ENCODE results near the gene EMC9. TPM values are rescaled to one million over a fixed set of nuclear protein-coding genes. Genes with fewer than 3 reads are reported as not detected.

EMC9 gene
- total and polyA plus RNA-seq, 2 of the 8 experiments (the other 6 are each of a cell fraction or from before 2014, with no cell fraction given), result 38.4 to 47.2 TPM

DNA sequence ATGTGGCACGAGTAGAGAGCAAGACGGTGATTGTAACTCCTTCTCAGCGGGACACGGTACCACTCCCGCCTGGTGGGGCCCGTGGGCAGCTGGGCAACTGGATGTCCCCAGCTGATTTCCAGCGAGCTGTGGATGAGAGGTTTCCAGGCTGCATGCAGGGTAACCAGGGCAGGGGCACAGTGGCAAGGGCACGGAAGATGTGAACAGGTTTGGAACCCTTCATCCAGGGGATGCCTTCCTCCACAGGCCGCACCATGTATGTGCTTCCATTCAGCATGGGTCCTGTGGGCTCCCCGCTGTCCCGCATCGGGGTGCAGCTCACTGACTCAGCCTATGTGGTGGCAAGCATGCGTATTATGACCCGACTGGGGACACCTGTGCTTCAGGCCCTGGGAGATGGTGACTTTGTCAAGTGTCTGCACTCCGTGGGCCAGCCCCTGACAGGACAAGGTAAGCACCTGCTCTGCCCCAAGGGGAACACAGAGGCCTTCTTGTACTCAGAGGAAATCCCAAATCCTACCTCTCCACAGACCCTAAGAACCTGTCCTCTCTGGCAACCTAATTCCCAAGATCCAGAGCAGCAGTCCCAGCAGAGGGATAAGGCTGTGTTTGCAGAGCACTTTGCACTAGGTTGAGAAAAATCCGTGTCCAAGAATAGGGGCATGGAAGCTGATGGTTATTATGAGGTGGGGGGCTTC is 43.0 kb downstream of the EMC9 start:
- no peak for FAIRE-seq
- Histone ChIP-seq H3K56ac (replicated peaks; ENCODE audit: insufficient read length, low read depth, low read length) (no peak overlapping the region), H4K91ac (replicated peaks; ENCODE audit: insufficient read length, low read length) (no peak overlapping the region), H3K23ac (ENCODE audit: insufficient read length) (no peak overlapping the region), H2BK120ac (replicated peaks; ENCODE audit: low read depth, low read length) (no peak overlapping the region), H3K14ac (ENCODE audit: insufficient read length) (no peak overlapping the region), H2AFZ (ENCODE audit: low read length) (no peak overlapping the region), H3K27me3 (replicated peaks in 1 of 4; ENCODE audit: control insufficient read depth in 3 of 4, extremely low read depth in 1 of 4, insufficient read depth in 3 of 4, low read length in 3 of 4) (no peaks in the 10 kb centered on the region), H2AK5ac (ENCODE audit: low read depth, low read length) (no peak overlapping the region), H3K79me2 (ENCODE audit: control insufficient read depth in 1 of 2, insufficient read depth in 2 of 2, low read length in 2 of 2) (peaks cover 0 to 21% of the 10 kb centered on the region in 2 experiments; a peak in 2 of 4 replicates), H4K8ac (ENCODE audit: extremely low read depth, insufficient read depth, low read length) (peak overlapping the region; percentile 45), H3K9me3 (ENCODE audit: insufficient read depth in 2 of 2, low read depth in 1 of 2, low read length in 1 of 2) (no peaks in the 10 kb centered on the region; a peak in 1 of 4 replicates), H3K4ac (replicated peaks; ENCODE audit: insufficient read length, low read depth, low read length) (no peak overlapping the region), H3K4me3 (ENCODE audit: extremely low read depth in 1 of 4, insufficient read depth in 2 of 4, low read depth in 3 of 4, low read length in 4 of 4) (no peak overlapping the region), H3K18ac (ENCODE audit: extremely low read depth, low read length) (no peak overlapping the region), H2BK5ac (ENCODE audit: low read depth, low read length) (no peak overlapping the region), H3K9ac (replicated peaks in 1 of 4; ENCODE audit: extremely low read depth in 1 of 4, low read depth in 3 of 4, low read length in 3 of 4) (no peak overlapping the region), H4K5ac (ENCODE audit: insufficient read length, low read depth, low read length) (no peak overlapping the region), H3K4me1 (replicated peaks in 1 of 4; ENCODE audit: control insufficient read depth in 3 of 4, insufficient read depth in 4 of 4, low read length in 3 of 4) (peaks cover 4 to 13% (median 7%) of the 10 kb centered on the region in 4 experiments), H3K79me1 (ENCODE audit: low read depth, low read length) (peaks cover 5% of the 10 kb centered on the region), H2BK12ac (ENCODE audit: low read depth, low read length) (no peak overlapping the region), H3K27ac (ENCODE audit: low read depth, low read length) (no peak overlapping the region), H4K20me1 (replicated peaks in 1 of 2; ENCODE audit: control insufficient read depth in 1 of 2, insufficient read depth in 2 of 2, low read length in 2 of 2) (peaks cover 7 to 11% of the 10 kb centered on the region in 2 experiments), H3K4me2 (ENCODE audit: insufficient read depth in 1 of 2, low read depth in 2 of 2, low read length in 2 of 2) (no peak overlapping the region), H3K36me3 (ENCODE audit: control insufficient read depth in 2 of 4, insufficient read depth in 4 of 4, low read length in 3 of 4) (peaks cover 9 to 63% (median 39%) of the 10 kb centered on the region in 4 experiments; a peak in 7 of 8 replicates), H2BK15ac (ENCODE audit: low read length) (no peak overlapping the region), H2BK20ac (ENCODE audit: low read length) (no peak overlapping the region), H3K23me2 (ENCODE audit: low read depth, low read length) (peaks cover 8% of the 10 kb centered on the region)
- ChIA-PET CTCF (ENCODE audit: partially characterized antibody) (interaction anchor here (0.6 to 12.8 kb wide), 6 partner anchors 8 to 707 kb away, joined by 3 to 316 read pairs (median 4); partner anchors contain the start of gene CPNE6), POLR2A (ENCODE audit: partially characterized antibody) (interaction anchor here (0.8 to 23.9 kb wide), 9 partner anchors 7 to 82 kb away, joined by 3 to 626 read pairs (median 4); partner anchors contain the start of genes CPNE6, DCAF11, EMC9 and NRL)
- WGBS, 2 experiments (ENCODE audit: extremely low coverage in 1 of 2, insufficient coverage in 1 of 2, insufficient read length in 1 of 2, insufficient replicate concordance in 2 of 2, low coverage in 1 of 2, low lambda C conversion rate in 2 of 2, missing lambda C conversion rate in 1 of 2), result 94% methylated on average over 16 of the region's 16 CpGs; no CpG with 5 or more reads in 1 of the 2 experiments
- no peak for TF ChIP-seq NRF1 (IDR thresholded peaks at IDR 0.05; ENCODE audit: low read depth, low read length)
- TF ChIP-seq KDM1A (IDR thresholded peaks at IDR 0.05; ENCODE audit: borderline replicate concordance, low read length), result no peak
- TF ChIP-seq NANOG (IDR thresholded peaks at IDR 0.05; ENCODE audit: insufficient read depth, low read depth, low read length, poor library complexity, severe bottlenecking), result no peak
- TF ChIP-seq CBX5 (IDR thresholded peaks at IDR 0.05; ENCODE audit: low read depth, low read length), result no peak
- no peak for TF ChIP-seq TAF7 (optimal IDR thresholded peaks at IDR 0.05; ENCODE audit: borderline replicate concordance, low read depth, low read length)
- no peak for TF ChIP-seq TEAD4 (IDR thresholded peaks at IDR 0.05; ENCODE audit: low read depth, low read length)
- TF ChIP-seq, protein P1, sequence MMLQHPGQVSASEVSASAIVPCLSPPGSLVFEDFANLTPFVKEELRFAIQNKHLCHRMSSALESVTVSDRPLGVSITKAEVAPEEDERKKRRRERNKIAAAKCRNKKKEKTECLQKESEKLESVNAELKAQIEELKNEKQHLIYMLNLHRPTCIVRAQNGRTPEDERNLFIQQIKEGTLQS (IDR thresholded peaks at IDR 0.05; ENCODE audit: insufficient read depth, low read depth, low read length), result no peak
- TF ChIP-seq POLR2AphosphoS5 (IDR thresholded peaks at IDR 0.05; ENCODE audit: low read depth, low read length), result no peak
- TF ChIP-seq SP2 (IDR thresholded peaks at IDR 0.05; ENCODE audit: low read length), result no peak
- TF ChIP-seq BACH1 (IDR thresholded peaks at IDR 0.05; ENCODE audit: low read length), result no peak
- TF ChIP-seq, protein P2, sequence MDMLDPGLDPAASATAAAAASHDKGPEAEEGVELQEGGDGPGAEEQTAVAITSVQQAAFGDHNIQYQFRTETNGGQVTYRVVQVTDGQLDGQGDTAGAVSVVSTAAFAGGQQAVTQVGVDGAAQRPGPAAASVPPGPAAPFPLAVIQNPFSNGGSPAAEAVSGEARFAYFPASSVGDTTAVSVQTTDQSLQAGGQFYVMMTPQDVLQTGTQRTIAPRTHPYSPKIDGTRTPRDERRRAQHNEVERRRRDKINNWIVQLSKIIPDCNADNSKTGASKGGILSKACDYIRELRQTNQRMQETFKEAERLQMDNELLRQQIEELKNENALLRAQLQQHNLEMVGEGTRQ (IDR thresholded peaks at IDR 0.05; ENCODE audit: low read length), result no peak
- DNase-seq (ENCODE audit: low read depth in 1 of 2, low spot score in 2 of 2), result no peak

Measured in H1 (cell line).